Esophagus (tissue), 2 donors: ENCODE data around the gene CAPZA1. TPM values are rescaled to one million over a fixed set of nuclear protein-coding genes. Genes with fewer than 3 reads are reported as not detected.
"Not testable (repeated sequence)": the region's sequence is repeated elsewhere in the genome, so short reads cannot be mapped to it uniquely, and the experiment has no call there.

ENCODE experiments used
- H3K27ac ChIP-seq, 2 donors: one replicate each; pipeline ENCODE4 v1.5.1; 2013; ENCODE audit warnings: low read depth in 2 of 2, mild to moderate bottlenecking in 2 of 2, inconsistent platforms in 1 of 2, low read length in 1 of 2, moderate library complexity in 1 of 2
- H3K27me3 ChIP-seq, 2 donors: one replicate each; pipeline ENCODE4 v1.6.1; 2013; ENCODE audit warnings: low read length in 2 of 2, control low read depth in 1 of 2, mild to moderate bottlenecking in 1 of 2; ENCODE audit not compliant: insufficient read depth in 2 of 2, control insufficient read depth in 1 of 2
- H3K36me3 ChIP-seq, 2 donors: one replicate each; pipeline ENCODE4 v1.6.1; 2013; ENCODE audit warnings: low read length in 1 of 2; ENCODE audit not compliant: control insufficient read depth in 2 of 2, insufficient read depth in 2 of 2
- H3K4me1 ChIP-seq, 2 donors: one replicate each; pipeline ENCODE4 v1.6.1; 2013; ENCODE audit warnings: low read length in 1 of 2; ENCODE audit not compliant: control insufficient read depth in 2 of 2, insufficient read depth in 2 of 2
- H3K4me3 ChIP-seq, 2 donors: one replicate each; pipeline ENCODE4 v1.5.1; 2013; ENCODE audit warnings: low read length in 2 of 2, mild to moderate bottlenecking in 2 of 2, low read depth in 1 of 2, moderate library complexity in 1 of 2
- H3K9me3 ChIP-seq, 2 donors: one replicate each; pipeline ENCODE4 v1.6.1; 2013; ENCODE audit warnings: mild to moderate bottlenecking in 2 of 2, low read depth in 1 of 2, low read length in 1 of 2, moderate library complexity in 1 of 2; ENCODE audit not compliant: control insufficient read depth in 2 of 2, insufficient read depth in 1 of 2
- WGBS, 2 donors: extraction: QIAGEN DNeasy Blood & Tissue Kit; methylation state at CpG; one replicate each; pipeline ENCODE4 v1.1.7; 2013; 5-methylcytosine and 5-hydroxymethylcytosine counted together
- polyA plus RNA-seq, 2 donors: library from polyadenylated mRNA; stranded (reverse); fragments of 200-250 nt; gene quantifications; one replicate each; pipeline ENCODE4 v1.2.3, GENCODE V29; 2013
- donor health status: healthy with polysubstance abuse.
- donor health status: Bipolar disorder and iron deficiency.

Gene CAPZA1
- polyA plus RNA-seq, 2 donors = 88.1 to 115 TPM

- H3K27me3 ChIP-seq = no peaks in the 10 kb centered on the region
- no peak overlapping the region for H3K4me3 ChIP-seq
- WGBS, 2 donors = 93 to 97% methylated on average over 2 of the region's 2 CpGs
- no peaks in the 10 kb centered on the region for H3K9me3 ChIP-seq
- no peaks in the 10 kb centered on the region for H3K36me3 ChIP-seq
- no peaks in the 10 kb centered on the region for H3K4me1 ChIP-seq
- H3K27ac ChIP-seq = no peak overlapping the region
Observed at GRCh38 chr1:112603012-112603411, 16.6 kb upstream of the CAPZA1 start.

- H3K4me3 ChIP-seq = no peak overlapping the region
- no peaks in the 10 kb centered on the region for H3K4me1 ChIP-seq
- H3K27me3 ChIP-seq = no peaks in the 10 kb centered on the region
- no peaks in the 10 kb centered on the region for H3K9me3 ChIP-seq
- H3K27ac ChIP-seq = no peak overlapping the region
- WGBS, 2 donors = 93 to 97% methylated on average over 1 of the region's 1 CpG
- no peaks in the 10 kb centered on the region for H3K36me3 ChIP-seq
Observed at GRCh38 chr1:112603541-112603940, 16.1 kb upstream of the CAPZA1 start.

GRCh38 chr1:112605633-112606327 is 13.9 kb upstream of the CAPZA1 start:
- no peaks in the 10 kb centered on the region for H3K27me3 ChIP-seq
- H3K4me3 ChIP-seq = no peak overlapping the region
- no peaks in the 10 kb centered on the region for H3K9me3 ChIP-seq
- WGBS, 2 donors = 54 to 59% methylated on average over 4 of the region's 4 CpGs
- peaks cover 0 to 3% of the 10 kb centered on the region in 2 donors for H3K36me3 ChIP-seq
- H3K27ac ChIP-seq = peak overlapping the region; percentile 82 to 91
- no peaks in the 10 kb centered on the region for H3K4me1 ChIP-seq

- Histone ChIP-seq H3K27ac (no peak overlapping the region), H3K36me3 (peaks cover 0 to 5% of the 10 kb centered on the region in 2 donors)
- WGBS, 2 donors = 64 to 66% methylated on average over 6 of the region's 6 CpGs
Observed at GRCh38 chr1:112614460-112615065, 5.1 kb upstream of the CAPZA1 start.

GRCh38 chr1:112618114-112618720 is 1.4 kb upstream of the CAPZA1 start:
- Histone ChIP-seq H3K27ac (peak overlapping the region; percentile 97 to 99), H3K4me3 (peak overlapping the region; percentile 72 to 92), H3K9me3 (no peaks in the 10 kb centered on the region), H3K27me3 (no peaks in the 10 kb centered on the region), H3K36me3 (peaks cover 0 to 3% of the 10 kb centered on the region in 2 donors), H3K4me1 (peaks cover 0 to 2% of the 10 kb centered on the region in 2 donors)
- 0 to 1% methylated on average over 12 of the region's 12 CpGs for WGBS, 2 donors

More at GRCh38 chr1:112614460-112615065, 5.1 kb upstream of the CAPZA1 start:
- H3K27me3 ChIP-seq = no peaks in the 10 kb centered on the region
- H3K9me3 ChIP-seq = no peaks in the 10 kb centered on the region
- H3K4me1 ChIP-seq = peaks cover 0 to 2% of the 10 kb centered on the region in 2 donors
- H3K4me3 ChIP-seq = no peak overlapping the region

- H3K27me3 ChIP-seq = no peaks in the 10 kb centered on the region
- WGBS, 2 donors = 0% methylated on average over 48 of the region's 48 CpGs
- peaks cover 0 to 2% of the 10 kb centered on the region in 2 donors for H3K4me1 ChIP-seq
- H3K27ac ChIP-seq = peak within 1 kb of the TSS; percentile 97 to 99
- H3K9me3 ChIP-seq = no peaks in the 10 kb centered on the region
- no peaks in the 10 kb centered on the region for H3K36me3 ChIP-seq
- H3K4me3 ChIP-seq = peak within 1 kb of the TSS; percentile 72 to 92
Observed at GRCh38 chr1:112618721-112619517, 713 bp upstream of the CAPZA1 start, which contains the start of gene ST7L. ST7L (minus strand) TSS chr1:112619141; CDS start chr1:112619113, 28 bp downstream.

GRCh38 chr1:112620377-112620695 is 704 bp downstream of the CAPZA1 start:
- peak overlapping the region; percentile 93 to 99 for H3K27ac ChIP-seq
- no peaks in the 10 kb centered on the region for H3K27me3 ChIP-seq
- no peaks in the 10 kb centered on the region for H3K36me3 ChIP-seq
- 0 to 1% methylated on average over 6 of the region's 6 CpGs for WGBS, 2 donors
- peak overlapping the region; percentile 72 to 92 for H3K4me3 ChIP-seq
- H3K9me3 ChIP-seq = no peaks in the 10 kb centered on the region
- peaks cover 0 to 2% of the 10 kb centered on the region in 2 donors for H3K4me1 ChIP-seq

GRCh38 chr1:112624493-112624892 is 4.9 kb downstream of the CAPZA1 start:
- H3K27ac ChIP-seq, H3K4me3 ChIP-seq, H3K27me3 ChIP-seq, H3K36me3 ChIP-seq, H3K9me3 ChIP-seq, H3K4me1 ChIP-seq: not testable (repeated sequence)
- WGBS, 2 donors = 85 to 92% methylated on average over 5 of the region's 5 CpGs

GRCh38 chr1:112625696-112626095 is 6.1 kb downstream of the CAPZA1 start:
- peaks cover 2 to 3% of the 10 kb centered on the region in 2 donors for H3K4me1 ChIP-seq
- no peaks in the 10 kb centered on the region for H3K27me3 ChIP-seq
- no peak overlapping the region for H3K4me3 ChIP-seq
- 92 to 97% methylated on average over 2 of the region's 2 CpGs for WGBS, 2 donors
- H3K36me3 ChIP-seq = peaks cover 0 to 2% of the 10 kb centered on the region in 2 donors
- no peaks in the 10 kb centered on the region for H3K9me3 ChIP-seq
- no peak overlapping the region for H3K27ac ChIP-seq
